G401.6 (cell line): ENCODE results near the gene SBF1.

Source experiments
- FAIRE-seq: peaks from 2 replicates; lab custom pipeline; 2012; peaks lifted over from hg19 to GRCh38; lab: Jason Lieb, UNC

Gene SBF1

DNA sequence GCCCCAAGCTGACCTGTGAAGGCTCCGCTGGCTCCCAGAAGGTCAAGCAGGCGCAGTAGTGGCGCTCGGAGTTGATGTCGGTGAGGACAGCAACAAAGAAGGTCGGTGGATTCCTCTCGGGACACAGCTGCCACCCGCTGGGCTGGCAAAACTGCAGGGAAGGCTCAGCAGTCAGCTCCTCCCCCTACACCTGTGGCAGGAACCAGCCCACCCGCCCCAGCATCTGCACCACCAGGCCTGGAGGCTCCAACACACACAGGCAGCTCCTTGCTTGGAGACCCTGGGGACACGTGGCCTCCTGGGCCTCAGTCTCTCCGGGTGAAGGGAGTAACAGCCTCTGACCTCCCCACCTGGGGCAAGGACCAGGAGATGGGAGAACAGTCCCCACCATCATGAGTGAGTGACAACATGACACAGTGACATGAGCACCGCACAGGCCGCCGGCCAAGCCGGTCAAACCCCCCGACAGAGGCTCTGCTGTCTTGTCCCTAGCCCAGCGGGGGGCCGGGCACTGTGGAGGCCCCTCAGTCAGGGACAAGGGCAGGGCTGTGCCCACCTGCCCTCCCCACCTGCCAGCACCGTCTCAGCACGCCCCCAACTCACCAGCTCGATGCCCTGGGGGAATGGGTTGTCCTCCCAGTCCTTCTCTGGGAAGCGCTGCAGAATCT, 6.9 kb downstream of the SBF1 start:
- no peak for FAIRE-seq

DNA sequence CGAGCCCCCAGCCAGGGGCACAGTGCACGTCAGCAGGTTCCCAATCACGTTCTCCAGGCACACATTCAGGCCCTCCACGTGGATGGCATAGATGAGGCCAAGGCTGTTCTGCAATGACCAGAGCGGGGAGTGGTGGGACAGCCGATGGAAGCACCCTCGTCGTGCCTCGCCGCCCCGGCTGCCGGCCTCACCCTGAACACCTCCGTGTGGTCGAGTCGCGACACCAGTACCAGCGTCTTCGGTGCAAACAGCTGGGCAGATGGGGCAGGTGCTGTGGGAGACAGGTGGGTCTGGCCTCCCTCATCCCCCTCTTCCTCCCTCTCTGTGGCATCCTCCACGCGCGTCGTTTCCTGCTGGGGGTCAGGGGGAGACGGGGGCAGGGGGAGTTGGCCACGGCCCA, 7.5 kb downstream of the SBF1 start:
- FAIRE-seq: no peak

DNA sequence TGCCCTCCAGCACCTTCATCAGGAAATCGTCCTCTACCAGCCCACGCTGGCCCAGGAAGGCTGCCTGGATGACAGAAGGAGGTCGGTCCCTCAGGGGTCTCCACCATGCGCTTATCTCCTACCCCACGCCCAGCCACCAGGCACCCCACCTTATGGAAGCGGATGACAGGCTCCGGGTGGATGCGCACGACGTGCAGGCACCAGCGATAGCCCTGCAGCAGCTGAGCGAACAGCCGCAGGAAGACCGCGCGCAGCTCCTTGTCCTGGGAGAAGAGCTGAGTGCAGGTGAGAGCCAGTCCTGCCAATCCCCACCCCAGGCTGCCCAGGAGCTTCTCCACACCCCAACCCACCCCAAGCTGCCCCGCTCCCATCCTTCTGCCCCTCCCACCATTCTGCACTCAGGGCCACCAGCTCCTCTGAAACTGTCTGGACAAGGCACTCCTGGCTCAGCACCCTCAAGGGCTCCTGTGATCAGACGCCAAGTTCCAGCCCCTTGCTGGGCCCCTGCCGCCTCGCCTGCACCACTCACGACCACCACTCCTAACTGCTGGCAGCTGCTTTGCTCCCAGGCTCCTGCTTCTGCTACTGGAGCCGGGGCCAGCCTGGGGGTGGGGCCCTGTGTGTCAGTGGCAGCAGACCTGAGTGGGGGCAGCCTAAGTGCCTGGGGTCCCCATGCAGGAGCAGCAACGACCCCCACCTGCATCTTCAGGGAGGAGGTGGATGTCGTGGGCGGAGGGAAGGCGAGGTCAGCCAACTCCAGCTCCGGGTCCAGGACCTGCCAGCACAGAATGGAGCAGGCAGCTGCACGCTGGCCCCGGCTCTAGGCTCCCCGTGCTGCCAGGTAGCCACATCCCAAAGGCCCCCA, 9.5 kb downstream of the SBF1 start:
- FAIRE-seq: no peak

DNA sequence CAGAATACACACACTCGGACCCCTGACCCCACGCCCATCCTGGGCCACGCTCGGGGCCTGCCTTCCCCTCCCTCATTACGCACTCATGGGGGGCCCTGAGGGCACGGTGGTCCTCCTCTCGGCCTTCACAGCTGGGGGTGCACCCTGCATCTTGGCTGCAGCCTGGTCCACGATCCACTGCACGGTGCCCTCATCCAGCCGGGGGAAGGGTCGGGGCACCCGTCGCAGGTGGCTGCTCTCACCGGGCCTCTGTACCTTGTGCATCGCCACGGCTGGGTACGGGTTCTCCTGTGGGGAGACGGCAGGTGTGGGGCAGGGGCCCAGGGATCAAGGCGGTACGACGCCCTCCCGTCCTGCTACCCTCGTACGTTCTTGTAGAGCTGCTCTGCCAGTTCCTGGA, 10.4 kb downstream of the SBF1 start:
- FAIRE-seq: no peak

DNA sequence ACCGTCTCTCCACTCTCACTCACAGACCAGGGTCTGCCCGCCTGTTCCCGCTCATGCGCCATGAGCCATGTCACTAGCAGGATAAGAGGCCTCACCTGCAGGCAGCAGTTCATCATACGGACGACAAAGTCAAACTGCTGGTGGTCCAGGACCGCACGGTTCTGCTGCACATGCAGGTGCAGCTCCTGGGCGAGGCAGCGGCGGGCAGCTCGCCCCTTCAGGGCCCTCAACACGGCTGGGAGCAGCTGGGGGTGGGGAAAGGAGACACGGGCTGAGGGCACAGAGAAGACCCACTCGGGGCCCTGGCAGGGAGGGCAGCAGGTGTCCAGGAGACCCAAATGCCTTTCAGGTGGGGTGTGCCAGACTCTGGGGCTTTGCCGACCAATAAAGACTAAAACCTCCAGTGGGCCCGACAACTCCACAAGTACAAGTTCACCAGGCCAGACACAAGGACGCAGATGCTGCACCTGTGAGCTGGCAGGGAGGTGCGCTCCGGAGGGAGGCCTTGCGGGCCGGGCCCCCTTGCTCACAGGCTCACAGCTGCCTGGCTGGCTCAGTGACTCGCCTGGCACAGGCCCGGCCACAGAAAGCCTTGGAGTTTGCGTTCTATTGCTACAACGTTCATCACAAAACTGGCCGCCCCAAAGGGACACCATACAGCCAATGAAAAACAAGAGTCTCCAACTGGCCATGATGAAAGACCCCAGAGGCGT, 11.5 kb downstream of the SBF1 start:
- no peak for FAIRE-seq

DNA sequence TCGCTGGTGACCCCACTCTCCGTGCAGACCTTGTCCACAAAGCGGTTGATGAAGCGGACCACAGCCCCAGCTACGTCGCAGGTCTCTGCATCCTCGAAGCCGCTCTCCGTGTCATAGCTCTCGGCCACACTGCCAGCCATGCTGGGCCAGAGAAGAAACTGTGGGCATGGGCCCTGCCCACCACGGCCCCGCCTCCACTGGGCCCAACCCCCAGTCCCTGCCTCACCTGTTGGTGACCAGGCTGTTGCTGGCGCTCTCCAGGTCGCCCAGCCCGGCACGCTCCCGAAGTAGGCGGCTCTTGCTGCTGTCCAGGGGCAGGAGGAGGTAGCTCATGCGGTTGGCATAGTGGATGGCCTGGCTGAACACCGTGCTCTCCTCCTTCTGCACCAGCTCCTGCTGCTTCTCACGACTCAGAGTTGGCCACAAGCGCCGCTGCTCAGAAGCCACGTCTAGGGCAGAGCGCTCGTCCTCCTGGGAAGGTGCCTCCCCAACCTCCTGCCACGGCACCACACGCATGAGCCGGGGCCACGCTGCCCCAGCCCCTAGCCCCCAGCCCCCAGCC, 12.8 kb downstream of the SBF1 start:
- no peak for FAIRE-seq

DNA sequence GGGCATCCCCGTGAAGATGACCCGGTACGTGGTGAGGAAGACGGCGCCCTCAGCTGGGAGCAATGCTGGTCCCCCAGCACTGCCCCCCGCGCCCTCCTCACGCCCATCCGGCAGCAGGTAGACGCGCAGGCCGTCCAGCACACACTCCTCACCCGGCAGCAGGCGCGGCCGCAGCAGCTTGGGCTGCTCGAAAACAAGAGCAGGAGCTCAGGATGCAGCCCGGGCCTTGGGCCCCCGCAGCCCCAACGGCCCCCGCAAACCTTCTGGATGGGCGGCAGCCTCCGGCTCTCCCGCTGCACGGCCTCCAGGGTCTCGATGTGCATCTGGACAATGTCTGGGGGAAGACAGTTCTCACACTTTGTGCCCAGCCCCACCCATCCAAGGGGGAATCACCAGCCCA, 13.3 kb downstream of the SBF1 start:
- FAIRE-seq: no peak

DNA sequence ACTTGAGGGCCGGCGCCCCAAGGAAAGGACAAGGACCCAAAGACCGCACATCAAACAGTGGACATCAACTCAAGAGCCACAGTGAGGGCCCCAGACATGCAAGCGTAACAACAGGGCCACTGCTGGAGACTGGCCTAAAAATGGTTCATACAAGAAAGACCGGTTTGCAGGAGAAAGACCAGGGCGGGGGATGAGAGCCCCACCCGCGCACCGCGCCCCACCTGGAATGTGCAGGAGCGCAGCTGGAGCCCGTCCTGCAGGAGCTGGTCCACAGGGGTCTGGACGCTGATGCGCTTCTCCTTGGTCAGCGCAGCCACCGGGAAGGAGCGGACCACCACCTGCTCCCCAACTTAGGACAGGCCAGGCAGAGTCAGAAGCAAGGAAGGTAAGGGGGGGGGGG, 13.9 kb downstream of the SBF1 start:
- no peak for FAIRE-seq

DNA sequence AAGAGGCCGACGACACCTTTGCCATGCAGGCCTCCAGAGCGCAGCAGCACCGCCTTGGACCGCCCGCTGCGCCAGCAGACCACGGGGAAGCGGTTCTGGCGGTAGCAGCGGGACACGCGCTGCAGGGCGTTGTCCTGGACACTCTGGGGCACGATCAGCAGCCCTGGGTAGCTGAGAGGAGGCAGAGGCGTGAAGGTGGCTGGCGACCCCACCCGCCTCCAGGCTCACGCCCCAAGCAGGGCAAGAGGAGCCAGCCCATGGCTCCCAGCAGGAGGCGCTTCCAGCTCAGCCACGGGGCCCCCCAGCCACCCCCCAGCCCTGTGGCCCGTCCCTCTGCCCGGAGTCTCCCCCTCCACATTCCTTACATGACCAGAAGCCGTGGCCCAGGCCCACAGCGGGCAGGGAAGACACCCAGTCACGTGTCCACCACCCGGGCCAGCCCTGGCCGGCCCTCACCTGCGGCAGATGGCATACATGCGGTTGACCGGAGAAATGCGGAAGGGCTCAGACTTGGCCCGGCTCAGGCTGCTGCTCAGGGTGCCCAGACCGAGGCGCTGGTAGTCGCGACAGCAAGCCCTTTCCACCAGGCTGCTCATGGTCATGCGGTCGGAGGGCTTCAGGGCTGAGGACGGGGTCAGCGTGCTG, 15.2 kb downstream of the SBF1 start:
- FAIRE-seq: no peak

DNA sequence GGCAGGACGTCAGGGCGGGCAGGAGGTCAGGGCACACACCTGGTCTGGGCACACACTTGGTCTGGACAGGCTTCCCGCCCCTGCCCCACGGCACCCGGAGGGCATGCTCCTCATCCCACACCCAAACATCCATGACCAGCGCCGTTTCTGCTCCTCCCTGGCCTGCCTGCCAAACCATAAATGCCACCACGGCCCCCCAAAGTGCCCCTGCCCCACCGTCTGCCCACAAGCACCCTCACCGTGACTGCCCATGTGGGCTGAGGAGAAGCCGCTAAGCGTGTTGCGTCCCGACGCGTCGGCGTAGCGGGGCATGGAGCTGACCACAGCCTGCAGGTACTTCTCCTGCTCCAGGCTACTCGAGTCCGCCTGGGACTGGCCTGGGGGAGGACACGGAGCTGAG, 15.8 kb downstream of the SBF1 start:
- no peak for FAIRE-seq

DNA sequence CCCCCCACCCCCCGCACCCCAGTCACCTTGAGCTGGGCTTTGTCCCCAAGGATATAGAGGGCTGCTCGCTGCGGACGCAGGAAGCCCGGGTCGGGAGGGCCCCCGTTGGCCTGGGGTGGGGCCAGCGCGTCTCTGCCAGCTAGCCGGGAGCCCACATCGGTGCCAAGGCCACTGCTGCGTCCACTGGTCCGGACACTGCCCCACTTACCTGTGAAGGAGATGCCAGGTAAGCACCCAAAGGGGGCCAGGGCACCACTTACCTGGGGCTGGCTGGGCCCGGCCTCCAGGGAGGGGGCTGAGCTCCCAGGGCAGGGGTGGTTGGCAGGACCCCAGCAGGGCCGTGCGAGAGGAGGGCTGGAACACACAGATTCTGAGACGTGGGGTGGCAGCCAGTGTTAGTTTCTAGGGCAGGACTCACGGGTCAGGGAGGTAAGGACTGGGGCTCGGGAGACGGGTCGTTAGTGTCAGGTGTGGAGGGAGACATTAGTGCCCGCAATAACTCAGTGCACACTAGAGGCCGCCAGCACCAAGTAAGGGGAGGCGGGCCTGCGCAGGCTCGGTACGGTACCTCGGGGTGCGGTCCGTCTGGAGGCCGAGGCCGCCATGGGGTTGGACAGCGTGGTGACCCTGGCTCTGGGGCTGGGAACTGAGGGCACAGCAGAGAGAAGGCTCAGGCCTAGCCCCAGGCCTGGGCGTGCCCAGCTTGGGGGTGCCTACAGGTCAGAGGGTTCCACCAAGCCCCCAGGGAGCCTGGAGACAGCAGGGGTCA, 18.2 kb downstream of the SBF1 start:
- FAIRE-seq: no peak

DNA sequence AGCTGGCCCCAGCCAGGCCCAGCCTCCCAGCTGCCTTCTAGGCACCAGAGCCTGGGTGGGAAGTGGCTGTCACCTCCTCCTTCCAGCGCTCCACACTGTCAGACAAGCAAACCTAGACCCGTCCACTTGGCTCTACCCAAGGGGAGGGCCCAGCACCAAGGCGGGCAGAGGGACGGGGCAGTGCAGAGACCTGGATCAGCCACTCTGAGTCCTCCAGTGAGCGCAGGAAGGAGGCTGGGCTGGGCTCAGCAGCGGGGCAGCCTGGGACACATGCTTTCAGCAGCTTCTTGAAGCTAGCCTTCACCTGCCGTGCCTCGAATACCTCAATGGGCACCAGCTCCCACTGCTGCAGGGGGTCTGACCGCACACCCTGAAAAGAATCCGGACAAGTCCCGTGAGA, 18.8 kb downstream of the SBF1 start:
- FAIRE-seq: no peak

DNA sequence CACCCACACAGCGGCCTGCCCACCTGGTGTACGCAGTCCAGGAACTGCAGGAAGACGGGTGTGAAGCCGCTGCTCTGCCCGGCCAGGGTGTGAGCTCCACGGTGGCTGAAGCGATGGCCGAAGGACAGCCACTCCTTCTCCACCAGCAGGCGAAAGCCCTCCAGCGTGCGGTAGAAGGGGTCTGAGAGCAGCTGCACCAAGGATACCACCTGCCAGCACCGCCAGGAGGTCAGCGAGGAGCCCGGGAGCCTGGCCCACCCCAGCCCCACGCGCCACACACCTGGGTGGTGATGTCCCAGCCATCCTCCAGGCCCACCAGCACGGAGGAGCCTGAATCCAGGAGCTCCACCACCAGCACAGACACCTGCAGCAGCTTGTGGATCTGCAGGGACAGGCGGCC, 19.6 kb downstream of the SBF1 start:
- FAIRE-seq: no peak

DNA sequence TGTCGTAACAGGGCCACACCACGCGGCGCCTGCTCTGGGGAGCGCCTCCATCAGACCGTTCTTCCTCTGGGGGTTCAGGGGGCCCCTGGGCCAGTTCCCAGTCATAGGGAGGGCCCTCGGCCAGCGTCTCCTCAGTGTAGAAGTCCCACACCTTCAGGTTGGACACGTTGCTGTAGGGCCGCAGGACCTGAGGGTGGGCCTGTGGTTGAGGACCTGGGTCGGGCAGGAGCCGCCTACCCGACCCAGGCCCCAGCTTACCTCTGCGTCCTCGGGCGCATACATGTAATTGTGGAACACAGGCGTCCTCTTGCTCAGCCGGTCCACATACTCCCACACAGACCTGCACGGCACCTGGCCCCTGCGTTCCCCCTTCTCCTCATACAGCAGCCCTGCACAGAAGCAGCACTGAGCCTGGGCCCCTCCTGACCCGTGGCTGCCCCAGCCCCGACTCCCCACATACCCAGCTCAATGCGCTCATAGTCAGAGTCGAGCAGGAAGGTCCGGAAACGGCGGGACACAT, 20.2 kb downstream of the SBF1 start:
- no peak for FAIRE-seq

DNA sequence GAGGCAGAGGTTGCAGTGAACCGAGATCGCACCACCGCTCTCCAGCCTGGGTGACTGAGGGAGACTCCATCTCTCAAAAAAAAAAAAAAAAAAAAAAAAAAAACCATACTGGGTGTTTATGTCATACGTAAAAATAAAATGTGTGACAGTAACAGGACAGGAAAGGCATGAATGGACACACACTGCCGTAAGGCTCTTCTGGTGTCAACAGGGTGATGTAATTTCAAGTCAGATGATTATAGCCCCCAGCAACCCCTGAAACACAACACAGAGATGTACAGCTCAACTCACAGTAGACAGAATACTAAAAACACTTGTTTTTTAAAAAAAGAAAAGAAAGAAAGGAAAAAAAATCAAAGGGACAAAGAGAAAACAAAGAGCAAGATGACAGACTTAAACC, 22.2 kb downstream of the SBF1 start:
- no peak for FAIRE-seq

DNA sequence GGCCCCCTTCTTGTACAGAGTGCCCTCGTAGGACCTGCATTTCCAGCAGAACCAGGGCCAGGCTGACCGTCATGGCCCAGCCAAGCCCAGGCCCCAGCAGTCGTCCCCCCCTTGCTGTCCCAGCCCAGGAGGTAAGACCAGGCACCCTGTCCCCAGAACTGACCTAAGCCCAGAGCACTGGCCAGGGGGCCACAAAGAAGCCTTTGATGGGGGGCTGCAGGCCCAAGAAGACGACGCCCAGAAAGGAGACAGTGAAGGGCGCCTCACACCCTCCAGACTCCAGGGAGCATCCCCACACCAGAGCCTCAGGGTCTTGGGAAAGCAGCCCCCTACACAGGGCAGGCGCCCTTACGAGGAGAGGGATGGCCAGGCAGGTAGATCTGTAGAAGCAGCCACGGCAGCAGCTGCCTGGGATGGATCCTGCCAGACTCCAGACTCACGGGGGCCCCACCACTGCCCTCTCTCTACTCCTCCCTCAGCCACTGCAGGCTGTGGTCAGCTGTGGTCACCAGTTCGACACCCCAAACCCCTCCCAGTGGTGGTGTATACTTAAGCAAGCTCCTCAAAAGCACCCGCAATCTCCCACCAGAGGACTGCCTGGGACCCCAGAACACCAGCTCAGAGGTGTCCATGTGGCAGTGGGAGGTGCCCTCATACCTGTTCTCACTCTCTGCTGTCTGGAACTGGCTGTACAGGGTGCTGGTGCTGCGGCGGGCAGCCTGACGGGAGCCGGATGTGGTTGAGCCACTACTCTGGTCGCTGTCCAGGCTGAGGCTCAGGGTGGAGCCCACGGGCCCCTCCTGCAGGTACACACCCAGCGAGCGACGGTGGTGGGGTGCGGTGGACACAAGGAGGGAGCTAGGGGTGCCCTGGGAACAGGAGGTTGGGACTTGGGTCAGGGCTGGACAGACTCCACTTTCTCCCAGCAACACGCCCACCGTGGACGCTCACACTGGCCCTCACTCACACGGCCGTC, 27.0 kb downstream of the SBF1 start:
- no peak for FAIRE-seq

DNA sequence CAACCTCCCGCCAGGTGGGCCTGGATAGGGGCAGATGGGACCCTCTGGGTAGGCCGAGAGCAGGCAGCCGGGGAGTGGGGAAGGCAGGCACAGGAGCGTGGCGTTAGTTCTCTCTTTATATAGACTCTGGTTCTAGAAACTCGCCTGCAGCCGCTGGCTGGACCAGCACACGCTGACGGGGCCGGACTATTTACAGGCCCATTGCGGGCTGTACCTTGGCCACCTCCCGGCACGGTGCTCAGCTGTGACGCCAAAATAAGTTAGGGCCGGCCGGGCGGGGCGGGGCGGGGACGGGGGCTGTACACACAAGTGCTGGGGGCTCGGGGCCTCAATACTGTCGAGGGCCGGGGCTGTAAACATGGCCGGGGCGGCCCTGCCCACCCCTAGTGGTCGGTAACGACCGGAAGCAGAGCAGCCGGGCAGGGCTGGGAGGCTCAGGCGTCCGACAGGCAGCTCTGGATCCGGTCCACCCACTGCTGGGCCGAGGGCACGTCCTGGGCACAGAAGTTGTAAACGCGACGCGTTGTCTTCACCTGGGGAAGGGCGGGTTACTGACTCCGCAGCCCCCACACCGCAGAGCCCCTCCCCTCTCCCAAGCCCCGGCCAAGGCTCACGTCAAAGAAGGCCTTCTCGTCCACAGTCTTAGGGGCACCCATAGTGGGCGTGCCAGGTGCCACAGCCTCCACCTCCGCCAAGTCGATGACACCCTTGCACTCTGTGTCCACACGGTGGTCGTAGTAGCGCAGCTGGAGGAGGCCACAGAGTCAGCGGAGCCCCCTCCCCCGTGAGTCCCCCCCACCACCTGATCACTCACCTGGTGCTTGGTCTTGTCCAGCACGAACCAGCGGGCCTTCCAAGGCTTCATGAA, 27.9 kb downstream of the SBF1 start:
- FAIRE-seq: no peak

DNA sequence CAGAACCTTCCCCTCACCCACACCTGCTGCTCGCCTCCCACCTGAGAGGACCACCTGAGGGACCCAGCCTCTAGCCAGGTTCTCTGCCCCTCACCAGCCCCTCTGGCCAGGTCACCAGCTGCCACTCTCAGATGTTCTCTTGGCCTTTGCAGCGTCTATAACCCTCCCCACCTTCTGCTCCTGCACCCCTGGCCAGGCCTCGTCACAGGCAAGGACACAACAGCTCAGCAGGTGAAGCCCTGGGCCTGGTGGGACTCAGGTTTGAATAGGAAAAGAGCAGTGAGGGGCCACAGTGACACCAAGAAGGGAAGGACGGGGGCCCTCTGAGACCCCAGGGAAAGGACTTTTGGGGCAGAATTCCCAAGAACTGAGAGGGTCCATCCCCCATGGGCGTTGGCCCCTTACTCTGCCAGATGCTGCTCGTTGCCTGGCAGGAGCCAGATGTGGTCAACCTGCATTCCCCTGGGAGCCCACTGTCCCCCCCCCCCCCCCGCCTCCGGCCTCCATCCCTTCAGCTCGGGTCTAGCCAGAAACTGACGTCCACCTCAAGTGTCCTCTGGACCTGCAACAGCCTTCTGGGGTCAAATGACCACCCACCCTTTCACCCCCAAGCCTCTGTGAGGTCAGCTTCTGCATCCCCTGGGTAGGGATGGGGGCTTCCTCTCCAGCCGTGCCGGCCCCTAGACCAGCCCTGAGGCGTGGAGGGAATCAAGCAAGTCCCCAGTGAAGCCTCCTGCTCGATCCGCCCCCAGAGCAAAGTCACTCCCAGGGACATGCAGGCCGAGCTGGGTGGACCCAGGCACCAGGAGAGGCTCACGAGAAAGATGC, 28.7 kb downstream of the SBF1 start:
- FAIRE-seq: no peak
